Choroid plexus epithelial cell (primary cell): ENCODE results near the gene REEP2.
A peak's percentile ranks its signal among the peaks of the same experiment; 100 is the strongest.

Experiments used
- DNase-seq: peaks from one replicate; pipeline ENCODE4 v3.0.0-alpha.2; 2010; ENCODE audit warnings: low read depth
- H3K4me3 ChIP-seq: 2 replicates; pipeline ENCODE4 v1.5.1; 2011; ENCODE audit warnings: low read depth, mild to moderate bottlenecking, control low read depth, low read length, moderate library complexity
- TF ChIP-seq, protein P1 (sequence below): conservative IDR thresholded peaks from 2 replicates; pipeline ENCODE4 v1.5.1; 2011; ENCODE audit warnings: low read depth, mild to moderate bottlenecking, control low read depth, inconsistent platforms, low read length, moderate library complexity

REEP2 gene

DNA sequence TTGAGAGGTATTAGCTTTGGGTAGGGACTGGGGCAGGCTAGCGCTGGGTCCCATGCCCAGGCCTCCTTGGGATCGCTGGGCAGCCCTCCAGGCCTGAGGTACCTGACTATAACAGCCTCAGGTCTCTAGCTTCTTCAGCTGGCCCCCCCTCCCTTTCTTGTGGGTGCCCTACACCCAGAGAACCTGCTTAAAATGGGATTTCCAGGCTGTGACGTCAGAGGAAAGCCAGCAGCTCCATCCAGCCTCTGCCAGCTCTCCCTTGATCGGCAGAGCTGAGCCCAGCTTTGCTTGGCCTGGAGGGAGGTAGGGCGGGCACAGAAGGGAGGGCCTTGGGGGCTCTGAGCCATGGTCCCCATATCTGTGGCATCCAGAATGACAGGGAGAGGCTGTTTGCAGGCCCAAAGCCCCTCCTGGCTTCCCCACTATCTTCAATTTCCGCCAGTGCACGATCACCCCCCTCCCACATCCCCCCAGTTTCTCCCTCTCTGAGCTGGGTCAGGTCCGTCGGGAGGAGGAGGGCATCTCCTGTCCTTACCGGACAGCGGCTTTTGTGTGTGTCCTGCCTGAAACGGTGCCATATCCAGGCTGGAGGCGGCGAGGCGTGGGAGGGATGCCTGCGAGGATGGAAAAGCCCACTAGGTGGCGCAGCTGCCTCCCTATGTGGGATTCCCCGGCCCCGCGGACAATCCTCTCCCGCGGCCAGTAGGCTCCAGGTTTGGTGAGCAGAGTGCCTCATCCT, 10.8 kb downstream of the REEP2 start:
- peak overlapping the region; percentile 15 for H3K4me3 ChIP-seq
- TF ChIP-seq, protein P1, sequence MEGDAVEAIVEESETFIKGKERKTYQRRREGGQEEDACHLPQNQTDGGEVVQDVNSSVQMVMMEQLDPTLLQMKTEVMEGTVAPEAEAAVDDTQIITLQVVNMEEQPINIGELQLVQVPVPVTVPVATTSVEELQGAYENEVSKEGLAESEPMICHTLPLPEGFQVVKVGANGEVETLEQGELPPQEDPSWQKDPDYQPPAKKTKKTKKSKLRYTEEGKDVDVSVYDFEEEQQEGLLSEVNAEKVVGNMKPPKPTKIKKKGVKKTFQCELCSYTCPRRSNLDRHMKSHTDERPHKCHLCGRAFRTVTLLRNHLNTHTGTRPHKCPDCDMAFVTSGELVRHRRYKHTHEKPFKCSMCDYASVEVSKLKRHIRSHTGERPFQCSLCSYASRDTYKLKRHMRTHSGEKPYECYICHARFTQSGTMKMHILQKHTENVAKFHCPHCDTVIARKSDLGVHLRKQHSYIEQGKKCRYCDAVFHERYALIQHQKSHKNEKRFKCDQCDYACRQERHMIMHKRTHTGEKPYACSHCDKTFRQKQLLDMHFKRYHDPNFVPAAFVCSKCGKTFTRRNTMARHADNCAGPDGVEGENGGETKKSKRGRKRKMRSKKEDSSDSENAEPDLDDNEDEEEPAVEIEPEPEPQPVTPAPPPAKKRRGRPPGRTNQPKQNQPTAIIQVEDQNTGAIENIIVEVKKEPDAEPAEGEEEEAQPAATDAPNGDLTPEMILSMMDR: peak; percentile 95
- DNase-seq: peak; percentile 86

DNA sequence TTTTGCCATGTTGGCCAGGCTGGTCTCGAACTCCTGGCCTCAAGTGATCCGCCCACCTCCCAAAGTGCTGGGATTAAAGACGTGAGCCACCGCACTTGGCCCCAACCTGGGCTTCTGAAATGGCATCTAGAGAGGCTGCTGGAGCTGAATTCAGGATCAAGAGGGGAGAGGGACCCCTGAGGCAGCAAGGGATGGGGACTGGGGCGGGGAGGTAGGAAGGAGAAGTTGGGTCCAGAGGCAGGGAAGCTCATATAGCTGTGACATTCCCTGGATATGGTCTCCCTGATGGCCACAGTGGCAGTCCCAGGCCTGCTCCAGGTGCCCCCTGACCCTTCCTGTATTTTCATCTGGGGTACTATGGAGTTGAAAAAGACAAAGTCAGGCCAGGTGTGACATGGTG, 12.1 kb downstream of the REEP2 start:
- no peak for DNase-seq

DNA sequence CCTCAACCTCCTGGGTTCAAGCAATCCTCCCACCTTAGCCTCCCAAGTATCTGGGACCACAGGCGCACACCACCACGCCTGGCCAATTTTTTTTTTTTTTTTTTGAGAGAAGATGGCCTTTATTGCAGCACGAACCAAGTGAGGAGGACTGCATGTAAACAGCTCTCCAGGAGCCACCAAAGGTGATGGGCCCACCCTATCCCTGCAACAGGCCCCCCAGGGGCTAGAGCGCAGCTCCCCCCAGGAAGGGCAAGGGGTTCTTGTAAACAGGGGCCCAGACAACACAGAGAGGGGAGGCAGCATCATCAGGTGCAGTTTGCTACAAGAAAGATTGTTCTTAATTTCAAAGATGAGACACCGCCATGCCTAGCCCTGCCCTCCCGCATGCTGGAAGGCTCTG, 13.9 kb downstream of the REEP2 start:
- no peak for DNase-seq
- TF ChIP-seq, protein P1: no peak
- no peak overlapping the region for H3K4me3 ChIP-seq

More for the DNA sequence above, 12.1 kb downstream of the REEP2 start:
- H3K4me3 ChIP-seq: no peak overlapping the region
- TF ChIP-seq, protein P1: no peak

DNA sequence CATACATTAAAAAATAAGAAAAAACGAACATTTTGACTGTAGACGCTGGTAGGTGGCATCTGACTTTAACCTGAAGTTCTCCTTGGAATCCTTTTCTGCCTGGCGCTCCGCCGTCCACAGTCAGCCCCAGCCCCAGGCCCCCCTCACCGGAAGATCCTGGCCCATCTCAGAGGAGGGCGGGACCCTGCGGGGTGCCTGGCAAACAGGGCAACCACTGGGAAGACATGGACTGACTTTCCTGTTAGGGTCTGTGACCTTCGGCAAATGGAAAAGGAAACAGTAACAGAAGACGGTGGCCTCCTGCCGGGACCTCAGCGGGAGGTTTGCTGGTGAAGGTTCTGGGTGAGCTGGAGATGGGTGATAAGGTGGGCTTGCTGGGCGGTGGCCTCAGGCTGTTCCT, 14.7 kb downstream of the REEP2 start:
- DNase-seq: no peak
- no peak overlapping the region for H3K4me3 ChIP-seq
- TF ChIP-seq, protein P1: no peak

DNA sequence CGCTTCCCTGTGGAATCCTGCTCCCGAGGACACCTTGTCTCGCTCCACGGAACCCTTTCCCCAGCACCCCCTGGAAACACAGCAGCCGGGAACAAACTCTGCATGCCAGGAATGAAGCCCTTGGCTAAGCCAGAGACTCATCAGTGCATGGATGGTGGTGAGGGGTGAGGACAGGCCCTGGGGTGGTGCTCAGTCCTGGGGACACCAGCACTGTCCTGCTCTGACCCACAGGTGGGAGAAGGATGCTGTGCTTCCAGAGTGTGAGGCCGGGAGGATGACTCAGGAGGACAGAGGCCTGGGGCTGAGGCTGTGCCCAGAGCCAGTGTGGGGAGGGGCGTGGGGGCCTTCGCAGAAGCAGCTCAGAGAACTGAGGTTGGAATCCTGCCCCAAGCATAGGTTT, 15.3 kb downstream of the REEP2 start:
- TF ChIP-seq, protein P1: no peak
- no peak for DNase-seq
- H3K4me3 ChIP-seq: no peak overlapping the region

DNA sequence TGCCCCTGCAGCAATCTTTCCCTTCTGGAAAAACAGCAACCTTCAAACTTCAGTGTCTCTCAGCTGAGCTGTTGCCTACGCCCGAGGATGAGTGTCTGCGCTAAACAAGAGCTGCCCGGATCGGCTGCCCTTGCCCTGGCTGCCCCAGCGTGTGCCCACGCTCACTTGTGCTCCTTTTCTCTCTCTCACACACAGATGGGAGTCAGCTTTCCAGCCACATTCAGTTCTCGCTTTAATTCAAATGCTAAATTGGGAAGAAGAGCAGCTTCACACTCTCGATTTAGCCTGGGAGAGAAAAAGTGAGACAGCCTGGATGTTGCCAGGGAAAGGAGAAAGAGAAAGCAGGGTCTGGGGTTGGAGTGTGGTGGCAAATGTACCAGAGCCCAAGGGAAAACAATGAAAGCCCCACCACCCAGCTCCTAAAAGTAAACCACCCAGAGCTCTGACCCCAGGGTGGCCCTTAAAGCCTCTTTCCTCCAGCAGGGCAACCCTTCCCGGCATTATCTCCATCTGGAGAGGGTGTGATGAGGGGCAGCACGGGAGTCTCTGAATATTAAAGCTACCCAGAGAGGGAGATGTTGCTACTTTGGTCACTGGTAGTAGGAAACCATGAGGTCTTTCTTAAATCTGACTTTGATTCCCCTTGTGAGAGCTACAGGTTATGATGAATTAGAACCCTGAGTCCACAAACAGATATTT, 16.5 kb downstream of the REEP2 start:
- TF ChIP-seq, protein P1: no peak
- no peak overlapping the region for H3K4me3 ChIP-seq
- DNase-seq: no peak
